Naive thymus-derived CD8-positive, alpha-beta T cell (primary cell): ENCODE results near the gene NAT8L. TPM values are rescaled to one million over a fixed set of nuclear protein-coding genes. Genes with fewer than 3 reads are reported as not detected.

ENCODE experiments used
- ATAC-seq, 2 donors: fragments of 150-1000 bp; cut with Tn5 transposase in 1 of 2; sonication (Bioruptor Pico), chemical (Tn5 transposase) in 1 of 2; 1 replicate in 1 of 2; 2 replicates in 1 of 2; pipeline ENCODE4 v1.10.0; 2021; ENCODE audit warnings: mild to moderate bottlenecking in 2 of 2, moderate library complexity in 2 of 2
- POLR2A ChIA-PET: fragments of 350-600 bp; sonication (Branson Sonifier 250); formaldehyde crosslinking; loops from one replicate; lab custom pipeline; 2021; ENCODE audit warnings: antibody characterized with exemption; lab: Charles Lee
- DNase-seq, 10 donors: peaks; one replicate each; pipeline versions ENCODE4 v3.0.0 to v3.0.0-alpha.2; 2020 to 2022
- H3K27ac Mint-ChIP-seq, 10 donors: one replicate each; pipeline ENCODE4 v1.8.0; 2020 to 2022; ENCODE audit warnings: mild to moderate bottlenecking in 10 of 10, mixed read lengths in 10 of 10, moderate library complexity in 4 of 10, inconsistent platforms in 1 of 10
- H3K27me3 Mint-ChIP-seq, 5 donors: one replicate each; pipeline ENCODE4 v1.8.0; 2021 to 2022; ENCODE audit warnings: mixed read lengths in 5 of 5
- H3K36me3 Mint-ChIP-seq, 3 donors: one replicate each; pipeline ENCODE4 v1.8.0; 2020 to 2022; ENCODE audit warnings: mixed read lengths in 3 of 3, mild to moderate bottlenecking in 2 of 3, inconsistent platforms in 1 of 3
- H3K4me1 Mint-ChIP-seq, 4 donors: one replicate each; pipeline ENCODE4 v1.8.0; 2021 to 2022; ENCODE audit warnings: mixed read lengths in 4 of 4
- H3K4me3 Mint-ChIP-seq, 10 donors: one replicate each; pipeline ENCODE4 v1.8.0; 2020 to 2022; ENCODE audit warnings: mild to moderate bottlenecking in 10 of 10, mixed read lengths in 10 of 10, moderate library complexity in 6 of 10, inconsistent platforms in 1 of 10
- H3K9me3 Mint-ChIP-seq, 9 donors: one replicate each; pipeline ENCODE4 v1.8.0; 2020 to 2022; ENCODE audit warnings: mixed read lengths in 9 of 9, mild to moderate bottlenecking in 3 of 9, inconsistent platforms in 1 of 9, moderate library complexity in 1 of 9
- polyA plus RNA-seq, 3 donors: library from polyadenylated mRNA; unstranded; fragments of 300-500 nt; fragmentation: Illumina TruSeq; gene quantifications; one replicate each; pipeline ENCODE4 v1.2.3, GENCODE V29; 2021
- total RNA-seq, 8 experiments: library from RNA in 2 of 8; stranded (reverse) in 2 of 8; gene quantifications; one replicate each; pipeline ENCODE4 v1.2.3 and lab custom pipeline; 2021 to 2026

The NAT8L gene
- total and polyA plus RNA-seq, 5 experiments from 2014 or later: 0.05 TPM; not detected in 4

DNA sequence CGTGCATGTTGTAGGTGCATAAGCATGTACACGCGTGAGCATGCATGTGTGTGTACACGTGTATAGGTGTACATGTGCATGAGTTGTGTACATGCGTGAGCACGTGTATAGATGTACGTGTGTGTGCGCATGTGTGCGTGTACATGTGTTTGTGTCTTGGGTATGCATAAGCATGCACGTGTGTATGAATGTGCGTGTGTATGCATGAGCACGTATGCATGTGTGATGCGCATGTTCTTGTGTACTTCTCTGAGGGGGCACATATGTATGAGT, 9.0 kb downstream of the NAT8L start:
- H3K4me3 Mint-ChIP-seq: no peak overlapping the region
- DNase-seq: no peak
- ATAC-seq: no peak
- no peaks in the 10 kb centered on the region for H3K36me3 Mint-ChIP-seq
- peaks cover 0 to 2% (median 0%) of the 10 kb centered on the region in 4 donors for H3K4me1 Mint-ChIP-seq
- peak overlapping the region in 2 of 10 donors; percentile 44 to 73 for H3K27ac Mint-ChIP-seq
- POLR2A ChIA-PET: no interaction called here
- H3K9me3 Mint-ChIP-seq: no peaks in the 10 kb centered on the region
- peaks cover 0 to 2% (median 0%) of the 10 kb centered on the region in 5 donors for H3K27me3 Mint-ChIP-seq

DNA sequence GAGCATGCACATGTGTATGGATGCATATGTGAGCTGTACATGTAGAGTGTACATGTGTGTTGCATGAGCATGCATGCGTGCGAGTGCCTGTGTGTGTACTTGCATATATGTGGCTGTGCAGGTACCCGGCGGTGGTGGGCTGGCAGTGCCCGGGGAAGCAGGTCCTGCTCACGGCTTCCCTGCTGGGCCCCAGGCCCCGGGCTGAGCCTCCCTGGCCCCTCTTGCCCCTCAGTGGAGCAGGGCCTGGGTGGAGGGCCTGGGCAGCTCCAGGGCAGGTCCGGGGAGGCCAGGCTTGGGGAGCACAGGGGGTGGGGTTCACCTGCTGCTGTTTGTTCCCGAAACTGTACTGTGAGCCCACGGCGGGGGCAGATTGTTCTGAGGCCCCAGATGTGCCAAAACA, 9.4 kb downstream of the NAT8L start:
- H3K9me3 Mint-ChIP-seq: no peaks in the 10 kb centered on the region
- H3K36me3 Mint-ChIP-seq: no peaks in the 10 kb centered on the region
- H3K4me3 Mint-ChIP-seq: no peak overlapping the region
- peaks cover 0 to 2% (median 0%) of the 10 kb centered on the region in 5 donors for H3K27me3 Mint-ChIP-seq
- peak overlapping the region in 1 of 10 donors; percentile 73 for H3K27ac Mint-ChIP-seq
- H3K4me1 Mint-ChIP-seq: peaks cover 0 to 2% (median 0%) of the 10 kb centered on the region in 4 donors
- POLR2A ChIA-PET: no interaction called here
- DNase-seq (no peak), ATAC-seq (no peak)

DNA sequence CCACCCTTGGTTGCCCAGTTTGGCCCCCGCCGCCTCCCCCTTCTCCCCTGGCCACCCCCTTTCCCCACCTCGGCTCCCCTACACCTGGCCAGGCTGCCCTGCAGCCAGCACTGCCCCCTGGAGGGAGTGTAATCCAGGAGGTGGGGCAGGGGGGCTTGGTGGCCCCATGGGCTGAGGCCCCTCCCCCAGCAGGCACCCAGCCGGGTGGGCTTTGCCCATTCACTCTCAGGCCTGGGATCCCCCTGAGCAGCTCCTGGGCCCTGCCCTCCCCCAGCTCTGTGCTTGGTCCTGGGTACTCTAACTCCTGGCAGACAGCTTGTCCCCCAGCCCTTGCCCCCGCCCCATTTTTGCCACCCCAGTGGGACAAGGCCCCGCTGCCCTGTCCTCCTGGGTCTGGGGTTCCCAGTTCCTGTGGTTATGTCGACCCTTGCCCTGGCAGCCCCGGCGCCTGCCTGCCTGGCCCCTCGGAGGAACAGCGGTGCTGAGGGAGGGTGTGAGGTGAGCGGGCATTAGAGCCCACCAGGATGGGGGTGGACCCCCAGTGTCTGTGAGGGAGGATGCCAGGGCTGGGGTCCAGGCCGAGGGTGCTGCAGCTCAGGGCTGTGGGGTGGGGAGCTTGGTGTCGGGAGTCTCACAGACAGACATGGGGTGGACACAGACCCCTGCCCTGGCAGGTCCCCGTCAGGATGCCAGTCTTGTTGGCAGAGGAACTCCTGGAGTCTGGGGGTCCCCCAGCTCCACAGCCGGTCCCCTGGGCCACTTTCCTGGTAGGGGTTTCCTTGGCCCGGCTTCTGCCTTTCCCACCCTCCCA, 10.2 kb downstream of the NAT8L start:
- no peak overlapping the region for H3K4me3 Mint-ChIP-seq
- H3K27ac Mint-ChIP-seq: no peak overlapping the region
- H3K36me3 Mint-ChIP-seq: no peaks in the 10 kb centered on the region
- no peak for DNase-seq
- ATAC-seq: no peak
- POLR2A ChIA-PET: no interaction called here
- peaks cover 0 to 2% (median 0%) of the 10 kb centered on the region in 4 donors for H3K4me1 Mint-ChIP-seq
- H3K27me3 Mint-ChIP-seq: peaks cover 0 to 2% (median 0%) of the 10 kb centered on the region in 5 donors
- H3K9me3 Mint-ChIP-seq: no peaks in the 10 kb centered on the region

DNA sequence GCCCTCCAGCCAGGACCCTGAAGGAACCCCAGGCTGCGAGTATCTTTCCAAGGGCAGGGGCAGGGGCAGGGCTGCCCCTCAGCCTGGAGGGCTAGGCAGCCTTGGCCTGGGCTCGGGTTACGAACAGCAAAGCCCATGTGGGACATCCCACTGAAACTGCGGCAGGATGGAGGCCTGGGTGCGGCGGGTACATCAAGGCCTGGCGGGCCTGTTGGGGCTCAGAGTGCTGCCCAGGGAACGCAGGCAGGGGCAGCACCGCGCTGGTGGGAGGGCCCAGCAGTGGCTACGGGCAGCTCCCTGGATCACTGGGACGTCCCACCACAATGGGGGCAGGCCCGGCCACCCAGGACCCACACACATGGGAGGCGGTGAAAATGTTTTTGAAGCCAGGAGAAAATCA, 10.9 kb downstream of the NAT8L start:
- no peak overlapping the region for H3K27ac Mint-ChIP-seq
- DNase-seq: no peak
- no peaks in the 10 kb centered on the region for H3K9me3 Mint-ChIP-seq
- ATAC-seq: no peak
- peaks cover 0 to 2% (median 0%) of the 10 kb centered on the region in 5 donors for H3K27me3 Mint-ChIP-seq
- no peaks in the 10 kb centered on the region for H3K36me3 Mint-ChIP-seq
- no peak overlapping the region for H3K4me3 Mint-ChIP-seq
- POLR2A ChIA-PET: no interaction called here
- H3K4me1 Mint-ChIP-seq: peaks cover 0 to 2% (median 0%) of the 10 kb centered on the region in 4 donors

DNA sequence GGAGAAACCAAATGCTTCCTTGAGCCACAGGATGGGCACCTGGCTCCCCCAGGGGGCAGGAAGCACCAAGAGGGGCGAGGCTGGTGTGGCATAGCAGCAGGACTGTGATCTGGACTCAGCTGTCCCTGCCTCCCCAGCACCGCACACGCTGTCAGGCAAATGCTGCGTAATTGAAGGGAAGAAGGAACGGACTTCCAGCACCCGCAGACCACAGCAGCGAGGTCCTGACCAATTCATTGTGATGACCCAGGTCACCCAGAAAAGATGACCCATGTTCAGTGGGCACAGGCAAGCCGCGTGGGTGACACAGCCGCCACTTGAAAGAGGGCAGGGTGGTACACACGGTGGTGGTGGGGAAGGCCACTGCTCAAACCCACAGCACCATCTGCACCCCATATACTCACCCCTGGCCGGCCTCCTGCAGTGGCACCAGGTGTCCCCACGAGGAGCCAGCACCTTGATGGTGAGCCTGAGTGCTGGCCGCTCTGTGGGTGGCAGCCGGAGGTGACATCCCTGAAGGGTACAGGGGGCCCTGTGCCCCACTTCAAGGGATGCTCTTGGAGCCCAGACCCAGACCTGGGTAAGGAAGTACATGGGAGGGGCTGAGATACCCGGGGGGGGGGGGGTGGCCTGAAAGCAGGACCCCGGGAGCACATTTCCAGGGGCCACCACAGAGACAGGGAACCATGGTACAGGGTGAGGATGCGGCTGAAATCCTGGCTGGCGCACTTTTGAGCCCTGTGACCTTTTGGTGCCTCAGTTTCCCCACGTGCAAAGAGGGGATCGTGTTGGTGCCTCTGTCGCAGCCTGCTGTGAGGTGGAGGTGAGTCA, 11.5 kb downstream of the NAT8L start:
- Mint-ChIP-seq H3K36me3 (no peaks in the 10 kb centered on the region), H3K27ac (no peak overlapping the region), H3K27me3 (peaks cover 0 to 2% (median 0%) of the 10 kb centered on the region in 5 donors), H3K9me3 (no peaks in the 10 kb centered on the region), H3K4me3 (no peak overlapping the region), H3K4me1 (peaks cover 0 to 2% (median 0%) of the 10 kb centered on the region in 4 donors)
- ATAC-seq (no peak), DNase-seq (no peak)
- POLR2A ChIA-PET: no interaction called here

DNA sequence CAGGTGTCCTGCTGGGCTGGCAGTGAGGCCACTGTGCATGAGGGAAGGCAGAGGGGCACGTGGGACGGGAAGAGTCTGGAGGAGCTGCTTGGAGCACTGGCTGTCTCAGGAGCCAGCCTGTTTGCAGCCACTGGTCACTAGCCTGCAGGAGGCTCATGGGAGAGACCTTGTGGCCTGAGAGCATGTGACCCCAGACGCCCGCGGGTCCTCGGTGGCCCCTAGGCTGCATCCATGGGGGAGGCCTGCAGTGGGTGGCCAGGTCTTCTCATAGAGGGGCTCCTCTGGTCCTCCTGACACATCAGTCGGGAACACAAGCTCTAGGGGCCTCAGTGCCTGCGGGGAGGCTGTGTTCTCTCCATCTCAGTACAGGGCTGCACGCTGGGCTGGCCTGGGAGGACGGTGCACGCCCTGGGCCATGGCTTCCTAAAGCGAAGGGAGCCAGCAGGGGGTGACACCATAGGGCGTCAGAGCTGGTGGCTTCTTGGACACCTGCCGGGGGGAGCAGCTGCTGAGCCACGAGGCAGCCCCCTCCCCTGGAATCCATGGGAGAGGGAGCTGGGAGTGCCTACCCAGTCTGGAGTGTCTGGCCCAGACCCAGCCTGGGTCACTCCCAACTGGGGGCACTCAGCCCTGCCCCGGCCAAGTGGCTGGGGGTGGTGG, 12.3 kb downstream of the NAT8L start:
- Mint-ChIP-seq H3K9me3 (no peaks in the 10 kb centered on the region), H3K36me3 (no peaks in the 10 kb centered on the region), H3K27me3 (peaks cover 0 to 2% (median 0%) of the 10 kb centered on the region in 5 donors), H3K4me3 (no peak overlapping the region), H3K27ac (no peak overlapping the region), H3K4me1 (peaks cover 0 to 2% (median 0%) of the 10 kb centered on the region in 4 donors)
- DNase-seq (no peak), ATAC-seq (no peak)
- POLR2A ChIA-PET: no interaction called here

DNA sequence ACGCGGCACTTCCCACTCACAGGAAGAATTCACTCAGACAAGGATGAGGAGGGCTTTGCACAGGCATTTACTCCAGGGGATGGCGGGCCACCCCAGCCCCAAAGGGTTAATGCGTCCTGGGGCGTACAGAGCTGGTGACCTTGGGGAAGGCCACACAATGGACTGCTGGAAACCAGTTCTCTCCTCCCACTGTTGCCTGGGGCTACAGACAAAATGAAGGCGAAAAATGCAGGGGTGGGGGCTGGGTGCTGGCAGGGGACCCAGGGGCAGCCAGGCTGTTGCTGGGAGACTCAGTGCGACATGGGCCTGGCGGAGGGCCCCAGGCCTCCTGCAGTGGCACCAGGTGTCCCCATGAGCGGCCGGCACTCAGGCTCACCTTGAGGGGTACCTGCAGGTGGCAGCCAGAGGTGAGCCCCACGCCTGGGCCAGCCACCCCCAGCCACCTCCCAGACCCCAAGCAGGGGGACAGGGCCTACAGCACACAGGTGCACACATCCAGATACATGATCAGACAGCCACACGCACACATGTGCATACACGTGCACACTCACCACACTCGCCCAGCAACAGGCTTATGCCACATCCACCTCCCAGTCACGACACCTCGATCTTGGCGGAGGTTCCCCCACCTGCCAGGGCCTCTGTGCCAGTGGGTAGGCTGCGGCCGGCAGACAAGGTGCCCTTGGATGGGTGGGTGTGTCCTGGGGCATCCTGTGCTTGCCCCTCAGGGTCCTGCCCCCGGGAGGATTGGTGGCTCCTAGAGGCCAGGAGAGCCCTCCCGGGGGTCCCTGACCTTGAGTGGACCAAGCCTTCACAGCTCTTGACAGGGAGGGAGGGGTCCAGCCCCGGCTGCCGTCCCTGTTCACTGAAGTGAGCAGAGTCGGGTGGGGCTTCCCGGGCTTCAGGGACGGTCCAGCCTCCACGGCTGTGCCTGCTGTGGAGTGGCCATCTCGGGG, 13.1 kb downstream of the NAT8L start:
- no peak for DNase-seq
- H3K4me1 Mint-ChIP-seq: peaks cover 0 to 2% (median 0%) of the 10 kb centered on the region in 4 donors
- H3K4me3 Mint-ChIP-seq: no peak overlapping the region
- POLR2A ChIA-PET: no interaction called here
- H3K27me3 Mint-ChIP-seq: peaks cover 0 to 2% (median 0%) of the 10 kb centered on the region in 5 donors
- no peaks in the 10 kb centered on the region for H3K9me3 Mint-ChIP-seq
- no peak overlapping the region for H3K27ac Mint-ChIP-seq
- ATAC-seq: no peak
- H3K36me3 Mint-ChIP-seq: no peaks in the 10 kb centered on the region

DNA sequence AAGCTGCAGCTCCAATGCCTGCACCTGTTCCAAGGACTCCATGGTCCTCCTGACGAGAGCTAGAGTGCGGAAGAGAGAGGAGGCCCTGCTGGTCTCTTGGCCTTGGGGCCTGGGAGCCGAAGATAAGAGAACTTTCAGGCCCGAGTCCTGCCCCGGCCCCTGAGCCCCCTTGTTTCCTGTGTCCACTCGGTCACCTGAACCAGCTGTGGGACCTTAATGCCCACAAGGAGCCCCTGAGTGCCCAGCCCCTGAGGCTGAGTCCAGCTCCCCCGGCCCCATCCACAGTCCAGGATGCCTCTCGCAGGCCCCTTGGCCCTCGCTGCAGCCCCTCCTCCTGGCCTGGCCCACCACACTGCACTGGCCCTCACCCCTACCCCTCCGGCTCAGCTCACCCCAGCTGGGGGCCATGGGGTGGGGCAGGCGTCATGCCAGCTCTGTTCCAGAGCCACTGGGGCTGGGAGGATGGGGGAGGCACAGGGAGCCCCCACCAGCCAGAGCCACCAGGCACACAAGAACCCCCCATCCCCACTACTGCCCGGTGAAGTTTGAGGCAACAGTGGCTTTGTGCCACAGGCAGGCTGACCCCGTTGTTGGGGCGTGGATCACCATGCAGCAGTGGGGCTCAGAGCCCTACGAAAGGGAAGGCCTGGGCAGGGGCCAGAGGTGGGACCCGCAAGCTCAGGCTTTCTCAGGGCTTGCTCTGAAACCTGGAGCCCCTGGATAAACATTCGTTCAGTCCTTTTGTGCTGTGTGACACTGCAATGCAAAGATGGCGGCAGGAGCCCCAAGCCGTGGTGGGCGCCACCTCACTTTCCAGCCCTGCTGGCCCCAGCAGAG, 14.1 kb downstream of the NAT8L start:
- Mint-ChIP-seq H3K27me3 (peaks cover 0 to 2% (median 0%) of the 10 kb centered on the region in 5 donors), H3K27ac (no peak overlapping the region), H3K4me1 (no peaks in the 10 kb centered on the region), H3K4me3 (no peak overlapping the region), H3K9me3 (no peaks in the 10 kb centered on the region), H3K36me3 (no peaks in the 10 kb centered on the region)
- ATAC-seq (no peak), DNase-seq (no peak)
- POLR2A ChIA-PET: no interaction called here

DNA sequence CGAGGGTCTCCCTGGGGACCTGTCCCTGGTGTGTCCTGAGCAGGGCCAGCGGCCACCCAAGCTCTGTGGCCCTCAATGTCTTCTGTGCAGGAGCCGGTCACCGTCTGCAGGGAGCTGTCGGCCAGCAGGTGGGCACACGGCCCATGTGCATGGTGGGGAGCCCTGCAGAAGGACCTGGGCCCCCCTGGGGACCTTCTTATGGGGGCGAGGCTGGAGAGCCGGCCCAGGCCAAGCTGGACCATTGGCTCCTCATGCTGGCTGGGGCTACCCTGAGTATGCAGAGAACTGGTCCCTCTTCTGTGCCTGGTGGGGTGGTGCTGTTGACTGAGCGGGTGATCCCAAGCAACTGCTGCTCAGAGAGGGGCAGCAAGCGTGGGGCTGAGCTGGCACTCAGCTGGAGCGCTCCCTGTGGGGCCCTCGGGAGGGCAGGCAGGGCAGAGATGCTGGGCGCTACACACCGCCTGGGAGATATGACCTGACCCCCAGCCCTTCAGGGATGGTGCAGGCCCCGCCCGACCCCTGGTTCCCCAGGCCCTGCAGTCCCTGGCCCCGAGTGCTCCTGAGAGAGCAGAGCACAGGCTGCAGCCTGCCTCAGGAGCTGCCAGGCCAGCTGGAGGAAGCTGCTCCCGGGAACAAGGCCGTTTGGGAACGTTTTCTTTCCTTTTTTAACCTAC, 14.8 kb downstream of the NAT8L start:
- POLR2A ChIA-PET: no interaction called here
- ATAC-seq: no peak

DNA sequence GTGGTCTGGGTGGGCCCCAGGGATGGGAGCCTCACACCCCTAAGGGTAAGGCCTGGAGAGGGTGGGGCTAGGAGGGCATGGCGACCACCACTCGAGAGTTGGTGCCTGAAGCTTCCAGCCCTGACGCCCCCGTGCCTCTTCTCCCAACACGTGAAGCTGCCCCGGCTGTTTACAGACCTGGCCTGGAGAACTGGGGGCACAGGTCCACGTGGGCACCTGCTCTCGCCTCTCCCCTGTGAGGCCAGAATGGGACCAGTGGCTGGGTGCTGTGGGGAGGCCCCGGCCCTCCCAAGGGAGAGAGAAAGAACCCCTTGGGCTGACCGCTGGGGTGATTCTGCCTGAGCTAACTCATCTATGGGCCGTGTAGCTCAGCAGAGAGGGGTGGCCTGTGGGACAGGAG, 15.5 kb downstream of the NAT8L start:
- ATAC-seq (no peak), DNase-seq (no peak)
- no peak overlapping the region for H3K27ac Mint-ChIP-seq
- H3K4me3 Mint-ChIP-seq: no peak overlapping the region
- H3K27me3 Mint-ChIP-seq: peaks cover 0 to 2% (median 0%) of the 10 kb centered on the region in 5 donors
- no peaks in the 10 kb centered on the region for H3K4me1 Mint-ChIP-seq
- H3K9me3 Mint-ChIP-seq: no peaks in the 10 kb centered on the region
- H3K36me3 Mint-ChIP-seq: no peaks in the 10 kb centered on the region
- POLR2A ChIA-PET: no interaction called here

More for the DNA sequence above, 14.8 kb downstream of the NAT8L start:
- no peaks in the 10 kb centered on the region for H3K9me3 Mint-ChIP-seq
- no peaks in the 10 kb centered on the region for H3K4me1 Mint-ChIP-seq
- H3K27me3 Mint-ChIP-seq: peaks cover 0 to 2% (median 0%) of the 10 kb centered on the region in 5 donors
- DNase-seq: no peak
- H3K27ac Mint-ChIP-seq: no peak overlapping the region
- H3K36me3 Mint-ChIP-seq: no peaks in the 10 kb centered on the region
- no peak overlapping the region for H3K4me3 Mint-ChIP-seq
